HG03558 (cell line): ENCODE data around the gene PPIF.

Experiments used
- ATAC-seq: cut with Tn5 transposase; IDR thresholded peaks from one replicate; pipeline ENCODE4 v1.9.1; 2021; ENCODE audit warnings: moderate number of reproducible peaks; ENCODE audit not compliant: unreplicated experiment; ENCODE audit errors: extremely low read depth

Gene PPIF

DNA sequence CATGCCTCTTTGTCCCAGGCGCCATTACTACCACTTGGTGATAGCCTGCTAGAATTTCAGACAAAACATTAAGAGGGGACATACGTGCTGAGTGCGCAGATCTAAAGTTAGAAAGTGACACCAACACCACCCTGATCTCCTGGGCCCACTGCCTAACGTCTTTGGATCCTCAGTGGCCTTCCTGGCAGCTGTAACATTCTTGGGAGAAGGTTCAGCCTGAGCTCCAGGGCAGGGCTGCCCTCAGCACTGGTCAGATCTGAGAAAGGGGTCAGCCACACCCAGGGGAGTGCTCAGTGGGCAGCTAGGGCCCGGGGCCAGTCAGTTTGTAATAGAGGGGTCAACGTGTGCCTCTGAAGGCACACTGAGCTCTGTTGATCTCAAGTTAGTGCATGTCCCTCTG, 49.8 kb downstream of the PPIF start:
- ATAC-seq = no peak

DNA sequence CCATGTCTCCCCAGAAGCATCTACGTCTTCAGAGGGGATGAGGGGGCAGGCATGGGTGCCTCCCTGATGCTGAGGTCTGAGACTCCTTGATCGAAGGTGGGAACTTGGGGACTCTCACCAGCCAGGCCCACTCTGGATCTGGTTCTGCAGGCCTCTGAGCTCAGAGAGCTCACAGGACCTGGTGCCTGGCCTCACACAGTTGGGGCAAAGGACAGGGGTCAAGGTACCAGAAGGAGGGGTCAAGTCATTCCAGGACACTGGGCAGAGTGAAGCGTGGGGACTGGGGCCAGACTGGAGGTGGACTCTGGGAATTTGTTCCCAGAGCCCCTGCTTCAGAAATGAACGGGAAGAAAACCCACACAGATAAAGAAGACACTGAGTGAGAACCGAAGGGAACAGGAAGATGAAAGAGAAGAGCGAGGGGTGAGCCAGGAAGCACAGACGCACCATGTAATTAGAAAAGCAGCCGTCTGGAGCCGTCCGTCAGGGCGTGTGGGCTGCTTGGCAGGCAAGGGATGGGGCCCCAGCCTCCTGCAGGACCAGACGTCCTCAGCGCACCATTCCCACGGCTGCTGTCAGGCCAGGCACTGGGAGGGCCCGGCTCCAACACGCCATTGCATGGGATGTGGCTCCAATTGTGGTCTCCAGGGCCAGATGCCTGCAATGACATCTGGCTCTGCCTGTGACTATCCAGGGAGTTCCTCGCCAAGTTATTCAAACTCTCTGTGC, 50.5 kb downstream of the PPIF start:
- no peak for ATAC-seq

DNA sequence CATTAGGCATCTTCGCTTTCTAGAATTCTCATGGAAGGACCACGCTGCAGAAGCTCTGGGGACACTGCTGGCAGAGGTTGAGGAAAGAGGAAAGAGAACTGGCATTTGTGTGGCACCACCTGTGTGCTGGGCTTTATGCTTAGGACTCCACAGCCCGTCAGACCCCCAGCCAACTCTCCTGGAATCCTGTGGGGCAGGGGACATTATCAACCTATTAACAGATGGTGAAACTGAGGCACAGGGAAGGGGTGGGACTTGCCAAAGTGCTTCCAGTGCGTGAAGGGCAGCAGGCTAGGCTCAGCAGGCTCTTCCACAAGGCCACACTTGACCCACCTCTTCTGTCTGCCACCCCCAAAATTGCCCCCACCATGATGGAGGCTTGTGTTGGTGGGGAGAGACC, 51.4 kb downstream of the PPIF start:
- no peak for ATAC-seq

DNA sequence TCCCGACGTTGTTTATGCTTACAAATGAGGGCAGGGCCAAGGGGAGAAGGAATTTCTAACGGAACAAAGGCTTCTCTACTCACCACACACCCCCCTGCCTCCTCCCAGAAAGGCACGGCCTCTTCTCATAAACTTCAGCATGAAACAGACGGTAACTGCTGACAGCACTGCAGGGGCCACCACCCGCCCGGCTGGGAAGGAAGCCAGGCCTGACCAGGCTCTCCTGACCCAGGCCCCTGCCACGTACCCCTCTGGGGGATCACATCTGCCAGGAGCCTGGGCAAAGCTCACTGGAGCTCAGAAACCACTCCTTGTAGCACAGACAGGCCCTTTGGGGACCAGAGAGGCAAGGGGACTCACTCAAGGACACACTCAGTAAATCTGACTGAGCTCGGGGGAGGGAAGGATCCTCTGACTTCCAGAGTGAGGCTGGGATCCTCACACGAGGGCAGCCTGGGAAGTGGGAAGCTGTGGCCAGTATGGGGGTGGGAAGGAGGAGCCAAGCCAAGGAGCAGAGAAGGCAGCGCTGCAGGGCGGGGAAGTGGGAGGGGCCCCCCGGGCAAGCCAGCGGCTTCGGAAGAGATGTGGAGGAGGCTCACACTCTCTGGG, 52.1 kb downstream of the PPIF start:
- ATAC-seq = no peak

DNA sequence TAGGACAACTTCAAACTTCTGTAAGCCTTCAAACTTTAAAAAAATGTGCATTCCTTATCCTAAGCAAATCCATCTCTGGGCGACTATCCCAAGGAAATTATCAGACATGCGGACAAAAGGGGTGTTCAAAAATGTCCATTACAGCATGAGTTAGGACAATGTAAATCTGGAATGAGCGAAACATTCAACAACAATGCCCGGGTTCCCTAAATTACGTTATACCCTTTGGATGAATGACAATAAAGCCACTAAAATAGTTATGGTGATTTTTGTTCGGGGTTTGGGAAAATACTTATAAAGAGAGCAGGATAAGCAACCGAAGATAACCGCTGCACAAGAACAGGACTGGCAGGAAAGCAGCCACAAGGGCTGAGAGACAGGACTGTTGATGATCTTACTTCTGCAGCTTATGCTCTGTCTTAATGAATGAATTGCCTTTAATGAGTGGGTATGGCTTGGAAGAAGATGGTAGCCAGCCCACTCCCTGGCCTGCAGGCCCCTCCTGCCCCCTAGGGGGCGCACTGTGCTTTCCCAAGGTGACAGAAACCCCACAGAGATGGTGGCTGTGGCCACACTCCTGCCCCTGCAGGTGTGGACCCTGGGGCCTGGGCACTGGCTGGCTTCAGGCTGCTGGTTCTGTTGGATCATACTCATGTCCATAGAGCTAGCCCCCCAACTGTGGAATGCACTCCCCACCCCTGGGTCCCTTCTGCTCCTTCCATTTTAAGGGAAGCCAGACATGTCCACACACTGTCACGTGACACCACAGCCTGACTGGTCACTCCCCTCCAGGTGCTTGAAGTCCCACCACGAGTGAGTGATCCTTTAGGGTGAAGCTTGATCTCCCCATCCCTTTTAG, 53.1 kb downstream of the PPIF start:
- ATAC-seq = no peak

DNA sequence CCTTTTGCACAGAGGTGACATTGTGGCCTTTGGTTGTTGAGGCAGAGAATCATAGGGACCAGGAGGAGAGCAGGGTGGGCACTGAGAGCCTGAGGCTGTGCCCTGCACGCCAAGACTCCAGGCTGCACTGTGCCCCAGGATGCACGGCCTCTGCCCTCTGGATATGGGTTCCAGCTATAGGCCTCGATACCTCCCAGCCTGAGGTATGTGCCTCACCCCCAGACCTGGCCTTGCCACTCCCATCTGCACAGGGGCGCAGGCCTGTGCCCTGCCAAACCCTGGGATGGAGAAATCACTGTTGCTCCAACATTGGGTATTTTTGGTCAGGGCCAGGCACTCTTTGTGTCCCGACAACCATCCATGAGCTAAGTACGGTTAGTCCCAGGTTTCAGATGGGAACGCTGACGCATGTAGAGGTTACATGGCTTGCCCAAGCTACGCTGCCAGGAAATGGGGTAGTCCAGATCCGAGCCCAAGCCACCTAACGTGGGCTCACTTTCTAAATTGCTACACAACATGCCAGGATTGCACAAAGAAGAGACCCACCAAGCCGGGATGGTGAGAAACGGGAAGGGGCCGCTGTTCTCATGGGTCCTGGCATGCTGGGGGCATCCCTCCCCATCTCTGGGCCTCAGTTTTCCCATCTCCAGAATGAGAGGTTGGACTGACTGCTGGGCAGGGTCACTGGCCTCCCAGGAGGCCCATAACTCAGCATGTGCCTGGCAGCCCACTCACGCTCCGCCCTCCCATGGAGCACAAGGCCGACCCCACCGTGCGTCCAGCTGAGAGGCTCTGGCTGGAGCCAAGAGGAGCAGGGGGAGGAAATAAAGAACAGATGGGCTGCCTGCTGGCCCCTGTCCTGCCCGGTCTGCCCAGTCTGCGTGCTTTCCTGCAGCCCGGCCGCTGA, 54.0 kb downstream of the PPIF start:
- no peak for ATAC-seq

DNA sequence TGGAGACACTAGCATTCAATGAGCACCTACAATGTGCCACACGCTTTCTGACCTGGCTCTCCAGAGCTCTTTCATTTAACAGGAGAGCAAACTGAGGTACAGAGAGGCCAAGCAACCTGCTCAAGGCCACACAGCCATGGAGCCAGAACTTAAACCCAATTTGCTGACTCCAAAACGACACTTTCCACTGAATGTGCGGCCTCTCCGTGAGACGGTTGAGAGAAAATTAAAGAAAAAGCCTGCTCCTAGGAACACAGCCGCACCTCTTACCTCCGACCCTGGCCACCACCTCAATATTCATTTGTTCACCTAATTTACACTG, 55.3 kb downstream of the PPIF start:
- no peak for ATAC-seq

DNA sequence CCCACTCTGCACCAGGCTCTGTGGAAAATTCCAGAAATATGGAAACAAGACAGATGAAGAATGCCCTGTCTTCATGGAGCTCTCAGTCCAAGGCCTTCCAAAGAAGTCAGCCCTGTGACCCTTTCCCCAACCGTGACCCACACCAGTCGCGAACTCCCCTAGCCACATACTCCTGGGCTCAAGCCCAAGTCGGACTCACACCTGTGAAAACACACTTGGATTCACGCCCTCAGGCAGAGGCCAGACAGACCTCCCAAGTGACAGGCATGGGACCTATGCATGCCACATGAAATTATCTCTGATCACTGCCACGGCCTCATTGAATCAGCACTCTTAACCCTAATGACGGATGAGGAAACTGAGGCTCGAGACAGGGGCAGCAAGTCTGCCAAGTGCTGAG, 55.7 kb downstream of the PPIF start:
- no peak for ATAC-seq

DNA sequence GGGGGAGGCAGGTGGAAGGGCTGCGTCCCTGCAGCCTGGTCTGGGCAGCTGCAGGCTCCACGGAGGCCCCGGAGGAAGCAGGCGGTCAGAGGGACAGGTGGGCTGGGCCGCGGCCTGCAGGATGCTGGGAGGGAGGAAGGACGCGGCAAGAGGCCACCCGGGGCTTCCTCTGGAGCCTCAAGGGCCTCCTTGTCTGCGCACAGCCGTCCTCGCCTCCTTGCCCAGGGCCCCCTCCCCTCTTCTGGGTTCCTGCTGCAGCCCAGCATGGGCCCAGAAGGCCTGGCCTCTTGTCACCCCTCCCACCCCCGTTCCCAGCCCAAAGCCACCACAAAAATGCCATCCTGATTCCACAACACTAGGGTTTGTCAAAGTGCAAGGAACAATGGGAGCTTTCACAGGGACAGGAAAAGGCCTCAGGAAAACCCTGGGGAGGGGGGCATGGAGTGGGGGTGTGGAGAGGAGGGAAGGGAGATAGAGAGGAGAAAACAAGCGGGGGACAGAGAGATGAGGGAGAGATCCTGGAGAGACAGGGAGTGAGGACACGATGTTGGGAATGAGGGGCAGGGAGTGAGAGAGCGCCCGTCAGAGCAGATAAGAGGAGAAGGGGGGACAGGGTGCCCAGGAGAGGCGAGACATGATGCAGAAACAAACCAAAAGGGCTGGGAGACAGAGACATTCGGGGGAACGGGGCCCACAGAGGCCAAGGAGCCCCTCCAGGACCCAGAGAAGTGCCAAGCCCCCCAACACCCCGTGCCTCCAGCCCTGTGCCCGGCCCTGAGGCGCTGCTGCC, 56.4 kb downstream of the PPIF start:
- ATAC-seq = no peak

DNA sequence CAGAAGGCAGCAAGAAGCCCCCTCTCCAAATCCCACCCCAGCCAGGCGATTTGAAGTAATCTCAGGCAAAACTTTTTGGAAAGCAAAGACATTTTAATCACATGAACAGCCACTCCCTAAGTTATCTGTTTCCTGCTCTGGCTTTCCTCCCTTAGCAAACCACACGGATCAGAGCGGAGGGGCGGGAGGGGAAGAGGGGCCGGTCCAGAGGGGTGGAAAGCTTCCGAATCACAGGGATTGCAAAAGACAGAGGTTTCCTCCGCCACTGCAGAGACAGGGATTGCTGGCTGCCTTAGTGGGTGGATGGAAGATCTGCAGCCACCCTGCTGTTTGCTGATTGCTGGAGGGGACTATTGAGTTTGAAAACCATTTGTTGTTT, 57.0 kb downstream of the PPIF start:
- ATAC-seq = no peak

DNA sequence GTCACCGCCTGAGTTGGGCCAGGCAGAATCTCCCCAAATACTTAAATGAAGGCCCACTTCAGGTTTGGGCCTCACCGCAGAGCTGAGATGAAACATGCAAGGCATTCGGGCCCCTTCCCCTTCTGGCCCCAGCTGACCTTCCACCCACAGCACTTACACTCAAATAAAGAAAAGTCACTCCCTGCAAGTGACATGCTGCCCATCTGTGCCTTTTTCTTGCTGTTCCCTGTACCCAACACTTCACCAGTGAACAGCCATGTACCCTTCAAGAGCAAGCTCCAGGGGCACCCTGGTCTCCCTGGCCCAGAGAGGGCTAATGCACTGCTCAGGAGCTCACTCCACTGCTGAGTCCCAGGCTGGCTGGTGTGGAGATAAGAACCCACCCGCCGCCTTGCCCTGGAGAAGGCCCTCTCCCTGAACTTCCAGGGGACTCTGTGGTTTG, 57.4 kb downstream of the PPIF start:
- ATAC-seq = no peak
